CD4-positive, alpha-beta T cell treated with Interleukin-15 for 4 hours (primary cell): ENCODE measurements around the gene TIFAB.

Experiments
- DNase-seq: peaks from one replicate; pipeline ENCODE4 v3.0.0-alpha.2; 2020; ENCODE audit warnings: low spot score

TIFAB gene

GRCh38 chr5:135425641-135426040 is 26.5 kb downstream of the TIFAB start:
- no peak for DNase-seq

DNA sequence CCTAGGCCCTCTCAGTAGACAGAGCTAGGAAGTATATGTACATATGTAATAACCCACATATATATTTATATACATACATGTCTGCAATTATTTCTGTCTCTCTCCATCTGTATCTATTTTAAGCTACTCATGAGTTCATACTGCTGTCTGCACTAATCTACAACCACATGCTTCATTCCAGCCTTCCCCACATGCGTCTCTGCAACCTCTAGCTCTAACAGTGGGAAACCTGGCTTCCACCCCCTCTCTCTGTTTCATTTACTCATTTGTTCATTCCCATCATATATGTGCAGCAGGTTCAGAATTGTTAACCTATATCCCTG is 28.3 kb downstream of the TIFAB start:
- no peak for DNase-seq

DNA sequence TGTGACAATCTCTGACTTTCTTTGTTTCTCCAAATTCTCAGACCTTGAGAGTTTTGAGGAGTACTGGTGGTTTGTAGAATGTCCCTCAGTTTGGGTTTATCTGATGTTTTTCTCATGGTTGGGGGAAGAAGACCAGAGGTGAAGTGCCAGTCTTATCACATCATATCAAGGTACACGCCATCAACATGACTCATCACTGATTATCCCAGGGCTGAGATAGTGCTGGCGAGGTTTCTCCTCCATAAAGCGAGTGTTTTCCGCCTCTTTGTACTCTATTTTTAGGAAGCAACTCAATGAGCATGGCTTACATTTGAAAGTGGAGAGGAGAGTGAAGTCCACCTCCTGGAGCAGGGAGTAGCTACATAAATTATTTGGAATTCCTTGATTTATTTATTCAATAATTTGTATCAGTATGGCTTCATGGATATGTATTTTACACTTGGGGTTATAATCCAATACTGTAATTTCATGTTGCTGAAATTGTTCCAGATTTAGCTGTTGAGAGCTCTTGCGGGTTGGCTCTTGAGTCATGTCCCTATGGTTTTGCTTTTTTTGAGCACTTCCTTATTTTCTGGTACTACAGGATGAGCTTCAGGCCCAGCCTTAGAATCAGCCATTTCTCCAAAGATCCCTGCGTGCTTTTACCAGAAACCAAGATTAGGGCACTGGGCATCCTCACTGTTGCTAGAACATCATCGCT is 28.9 kb downstream of the TIFAB start:
- no peak for DNase-seq

DNA sequence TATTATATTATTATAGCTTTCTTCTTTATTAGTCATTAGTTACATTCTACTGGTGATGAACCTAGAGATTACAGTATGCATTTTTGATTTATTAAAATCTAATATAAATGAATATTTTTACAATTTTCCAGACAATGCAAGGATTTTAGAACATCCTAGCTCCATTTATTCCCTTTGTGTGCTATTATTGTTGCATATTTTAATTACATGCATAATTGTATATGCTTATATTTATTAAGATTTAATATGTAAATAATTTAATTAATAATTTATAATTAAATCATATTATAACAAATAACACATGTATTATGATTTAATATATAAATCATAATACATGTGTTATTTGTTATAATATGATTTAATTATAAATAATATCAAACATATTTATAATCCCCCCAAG is 29.7 kb downstream of the TIFAB start:
- no peak for DNase-seq

GRCh38 chr5:135417083-135417482 is 35.1 kb downstream of the TIFAB start:
- no peak for DNase-seq

GRCh38 chr5:135405082-135405481 is 47.1 kb downstream of the TIFAB start:
- DNase-seq, result no peak

DNA sequence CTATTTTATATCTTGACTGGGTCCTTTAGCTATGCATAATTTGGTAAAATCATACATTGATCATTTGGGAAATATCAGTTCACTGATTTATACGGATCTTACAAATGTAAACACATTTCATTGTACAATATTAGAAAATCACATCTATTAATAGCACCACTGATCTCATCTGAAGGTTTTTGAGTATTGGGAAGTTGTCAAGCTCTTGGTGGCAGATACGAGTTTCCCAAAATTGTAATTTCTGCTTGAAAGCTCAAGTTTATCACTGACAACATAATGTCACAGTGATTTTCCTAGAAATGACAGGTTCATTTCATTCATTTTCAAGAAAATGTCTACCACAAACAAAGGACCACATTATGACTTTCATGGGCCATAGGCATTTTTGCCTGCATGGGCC is 50.1 kb downstream of the TIFAB start:
- DNase-seq, result no peak

GRCh38 chr5:135400866-135401265 is 51.3 kb downstream of the TIFAB start:
- DNase-seq, result no peak

- no peak for DNase-seq
Observed at GRCh38 chr5:135399794-135400542, 52.2 kb downstream of the TIFAB start.

GRCh38 chr5:135398855-135399793 is 53.0 kb downstream of the TIFAB start, which contains the start of gene MACROH2A1:
Gene MACROH2A1 (minus strand): TSS chr5:135399231. CDS start chr5:135389093, 10,138 bp downstream.
- DNase-seq, result peak; percentile 75

GRCh38 chr5:135398160-135398854 is 53.8 kb downstream of the TIFAB start:
- peak; percentile 41 for DNase-seq
